Keratinocyte (primary cell): Measurements from ENCODE around the gene NIN. TPM values are rescaled to one million over a fixed set of nuclear protein-coding genes. Genes with fewer than 3 reads are reported as not detected.

ENCODE experiments used
- DNase-seq: peaks from one replicate; pipeline ENCODE4 v3.0.0-alpha.2; 2011; ENCODE audit warnings: low read depth, missing footprints, low spot score
- FAIRE-seq: peaks from 2 replicates; lab custom pipeline; 2011; peaks lifted over from hg19 to GRCh38; lab: Jason Lieb, UNC
- H2AFZ ChIP-seq: 2 replicates; pipeline ENCODE4 v1.6.0; 2012; ENCODE audit warnings: low read length, control low read depth, inconsistent platforms; ENCODE audit not compliant: control insufficient read depth
- H3K27ac ChIP-seq: 2 replicates; pipeline ENCODE4 v1.5.1; 2011; ENCODE audit warnings: low read length; ENCODE audit not compliant: control insufficient read depth, insufficient read depth
- H3K27me3 ChIP-seq: 3 replicates; pipeline ENCODE4 v1.6.0; 2011; ENCODE audit warnings: low read length; ENCODE audit not compliant: control insufficient read depth, insufficient read depth; ENCODE audit errors: extremely low read depth
- H3K36me3 ChIP-seq, 2 experiments: 2 replicates in 1 of 2; 3 replicates in 1 of 2; pipeline ENCODE4 v1.5.1; 2011; ENCODE audit warnings: low read length in 2 of 2, mild to moderate bottlenecking in 1 of 2; ENCODE audit not compliant: control insufficient read depth in 2 of 2, insufficient read depth in 2 of 2; ENCODE audit errors: extremely low read depth in 1 of 2
- H3K4me1 ChIP-seq: 3 replicates; pipeline ENCODE4 v1.5.1; 2011; ENCODE audit warnings: low read length; ENCODE audit not compliant: control insufficient read depth, insufficient read depth; ENCODE audit errors: extremely low read depth
- H3K4me2 ChIP-seq: 3 replicates; pipeline ENCODE4 v1.6.0; 2011; ENCODE audit warnings: low read depth, low read length; ENCODE audit not compliant: control insufficient read depth, insufficient read depth; ENCODE audit errors: extremely low read depth
- H3K4me3 ChIP-seq, 3 experiments: fragments of 200-600 bp in 1 of 3; sonication (generic) in 1 of 3; 2 replicates in 2 of 3; 3 replicates in 1 of 3; pipeline ENCODE4 v1.5.1; 2011 to 2016; ENCODE audit warnings: low read length in 3 of 3, mild to moderate bottlenecking in 3 of 3, control low read depth in 2 of 3, inconsistent platforms in 1 of 3, low read depth in 1 of 3, mixed read lengths in 1 of 3, mixed run types in 1 of 3, moderate library complexity in 1 of 3; ENCODE audit not compliant: control insufficient read depth in 2 of 3, insufficient read depth in 2 of 3; ENCODE audit errors: extremely low read depth in 1 of 3
- H3K79me2 ChIP-seq: 2 replicates; pipeline ENCODE4 v1.6.0; 2012; ENCODE audit warnings: low read length; ENCODE audit not compliant: control insufficient read depth, insufficient read depth
- H3K9ac ChIP-seq: 3 replicates; pipeline ENCODE4 v1.6.0; 2011; ENCODE audit warnings: low read length; ENCODE audit not compliant: control insufficient read depth, insufficient read depth; ENCODE audit errors: extremely low read depth
- H3K9me1 ChIP-seq: 3 replicates; pipeline ENCODE4 v1.6.0; 2011; ENCODE audit warnings: low read length; ENCODE audit not compliant: control insufficient read depth, insufficient read depth; ENCODE audit errors: extremely low read depth
- H3K9me3 ChIP-seq: 2 replicates; pipeline ENCODE4 v1.5.1; 2012; ENCODE audit warnings: low read depth, low read length; ENCODE audit not compliant: control insufficient read depth
- H4K20me1 ChIP-seq: 3 replicates; pipeline ENCODE4 v1.6.0; 2011; ENCODE audit warnings: low read length; ENCODE audit not compliant: control insufficient read depth, insufficient read depth; ENCODE audit errors: extremely low read depth
- CTCF ChIP-seq, 3 experiments: IDR thresholded peaks in 1 of 3; conservative IDR thresholded peaks in 1 of 3; optimal IDR thresholded peaks in 1 of 3; 2 replicates in 2 of 3; 3 replicates in 1 of 3; pipeline versions ENCODE3 to v1.5.1; 2011; ENCODE audit warnings: low read length in 3 of 3, mild to moderate bottlenecking in 3 of 3, moderate library complexity in 2 of 3, control low read depth in 1 of 3, inconsistent platforms in 1 of 3; ENCODE audit not compliant: insufficient read depth in 2 of 3; ENCODE audit errors: extremely low read depth in 1 of 3
- EZH2 ChIP-seq: IDR thresholded peaks from one replicate; pipeline ENCODE4 v1.6.1; 2012; ENCODE audit warnings: inconsistent platforms, mild to moderate bottlenecking, low read length, moderate library complexity
- dilution Hi-C: fragments of 300-500 bp; cut with MboI; formaldehyde crosslinking; loops from one replicate; pipeline ENCODE4 v1.7.0; 2020; ENCODE audit warnings: low sequenced_read_pairs; ENCODE audit not compliant: extremely low pct_ligation_motif_present
- polyA plus RNA-seq, 5 experiments: library from polyadenylated mRNA; depleted of rRNA in 3 of 5; stranded (reverse) in 3 of 5; stranded (forward) in 1 of 5; unstranded in 1 of 5; fragments of >200 nt; gene quantifications; 1 replicate in 1 of 5; 2 replicates in 3 of 5; 3 replicates in 1 of 5; pipeline versions ENCODE4 v1.2.1 to v1.2.3, GENCODE V29; 2011 to 2012; ENCODE audit warnings: missing spikeins in 2 of 5, low read depth in 1 of 5, low replicate concordance in 1 of 5

NIN gene
- polyA plus RNA-seq, 1 donor (not counting 4 experiments of a cell fraction or from before 2014, with no cell fraction given) = 15.2 TPM

GRCh38 chr14:50786751-50787464 lies 44.1 kb downstream of the NIN start:
- Histone ChIP-seq H3K4me3 (no peak overlapping the region), H3K9me3 (no peaks in the 10 kb centered on the region), H3K4me2 (no peak overlapping the region), H3K4me1 (no peaks in the 10 kb centered on the region), H2AFZ (no peak overlapping the region), H3K79me2 (no peaks in the 10 kb centered on the region), H3K36me3 (peaks cover 2 to 4% of the 10 kb centered on the region in 2 experiments), H3K9me1 (no peaks in the 10 kb centered on the region), H3K27ac (no peak overlapping the region), H3K27me3 (no peaks in the 10 kb centered on the region), H3K9ac (no peak overlapping the region), H4K20me1 (no peaks in the 10 kb centered on the region)
- FAIRE-seq = no peak
- TF ChIP-seq EZH2 = no peak
- no peak for TF ChIP-seq CTCF (optimal IDR thresholded peaks at IDR 0.05 in 1 of 3, IDR thresholded peaks at IDR 0.05 in 1 of 3, conservative IDR thresholded peaks at IDR 0.05 in 1 of 3; ENCODE audit: extremely low read depth in 1 of 3, insufficient read depth in 2 of 3, low read length in 3 of 3)
- dilution Hi-C loops = no loop called here
- DNase-seq = no peak

DNA sequence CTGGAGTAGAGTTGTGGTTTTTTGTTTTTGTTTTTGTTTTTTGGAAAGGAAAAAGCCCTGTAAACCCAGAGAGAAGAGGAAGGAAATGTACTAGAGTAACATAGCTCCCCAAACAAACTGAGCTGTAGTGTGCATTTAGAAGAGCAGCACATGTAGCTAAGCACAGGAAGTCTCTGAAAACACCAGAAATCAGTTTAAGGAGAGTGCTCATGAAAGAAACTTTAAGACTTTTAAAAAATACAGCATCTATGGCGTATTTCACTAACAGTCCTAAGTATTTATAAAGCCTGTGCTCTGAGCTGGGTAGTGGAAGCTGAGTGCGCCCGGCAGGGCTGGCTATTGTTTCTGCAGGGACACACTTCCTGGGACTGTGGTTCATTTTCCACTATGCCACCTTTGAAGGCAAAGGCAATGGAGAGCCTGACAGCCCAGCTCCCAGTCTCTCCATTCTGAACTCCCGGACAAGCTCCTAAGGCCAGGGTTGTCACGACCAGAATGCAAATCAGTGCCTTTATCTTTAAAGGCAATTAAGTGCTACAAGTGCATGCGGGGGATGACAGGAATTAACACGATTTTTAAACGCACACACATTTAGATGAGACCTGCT lies 45.4 kb downstream of the NIN start:
- FAIRE-seq = no peak

More for the DNA sequence above, 45.4 kb downstream of the NIN start:
- Histone ChIP-seq H3K36me3 (peaks cover 2 to 4% of the 10 kb centered on the region in 2 experiments), H2AFZ (no peak overlapping the region), H3K9me3 (no peaks in the 10 kb centered on the region), H3K79me2 (no peaks in the 10 kb centered on the region), H3K4me1 (no peaks in the 10 kb centered on the region), H4K20me1 (no peaks in the 10 kb centered on the region), H3K9me1 (no peaks in the 10 kb centered on the region), H3K4me2 (no peak overlapping the region), H3K9ac (no peak overlapping the region), H3K27ac (no peak overlapping the region), H3K4me3 (no peak overlapping the region), H3K27me3 (no peaks in the 10 kb centered on the region)
- TF ChIP-seq EZH2 (no peak), CTCF (optimal IDR thresholded peaks at IDR 0.05 in 1 of 3, IDR thresholded peaks at IDR 0.05 in 1 of 3, conservative IDR thresholded peaks at IDR 0.05 in 1 of 3; ENCODE audit: extremely low read depth in 1 of 3, insufficient read depth in 2 of 3, low read length in 3 of 3) (no peak)
- no peak for DNase-seq
- dilution Hi-C loops = no loop called here
